CD14-positive monocyte (primary cell): ENCODE results near the gene ITGA6. TPM values are rescaled to one million over a fixed set of nuclear protein-coding genes. Genes with fewer than 3 reads are reported as not detected.
A peak's percentile ranks its signal among the peaks of the same experiment; 100 is the strongest.

Source experiments
- DNase-seq, 3 donors: peaks; one replicate each; pipeline ENCODE4 v3.0.0-alpha.2; 2011 to 2022
- H2AFZ ChIP-seq: 2 replicates; pipeline ENCODE4 v1.6.0; 2012; ENCODE audit warnings: mild to moderate bottlenecking, low read depth, low read length, inconsistent platforms; ENCODE audit not compliant: insufficient read depth, poor library complexity, severe bottlenecking
- H3K27ac ChIP-seq, 2 donors: 1 replicate in 1 of 2; 2 replicates in 1 of 2; pipeline ENCODE4 v1.5.1; 2012 to 2013; ENCODE audit warnings: low read length in 2 of 2, control low read depth in 1 of 2, inconsistent platforms in 1 of 2, low read depth in 1 of 2, mild to moderate bottlenecking in 1 of 2
- H3K27me3 ChIP-seq, 2 donors: one replicate each; pipeline versions ENCODE4 v1.6.0 to v1.6.1; 2011 to 2013; ENCODE audit warnings: low read length in 2 of 2; ENCODE audit not compliant: control insufficient read depth in 2 of 2, insufficient read depth in 2 of 2
- H3K36me3 ChIP-seq, 2 donors: replicated peaks in 1 of 2; 1 replicate in 1 of 2; 2 replicates in 1 of 2; pipeline versions ENCODE4 v1.5.1 to v1.6.1; 2012 to 2013; ENCODE audit warnings: low read length in 2 of 2, control low read depth in 1 of 2, inconsistent platforms in 1 of 2, mild to moderate bottlenecking in 1 of 2; ENCODE audit not compliant: insufficient read depth in 2 of 2, control insufficient read depth in 1 of 2
- H3K4me1 ChIP-seq, 2 donors: 1 replicate in 1 of 2; 2 replicates in 1 of 2; pipeline versions ENCODE4 v1.5.1 to v1.6.1; 2012 to 2013; ENCODE audit warnings: low read length in 2 of 2, control low read depth in 1 of 2, inconsistent platforms in 1 of 2, mild to moderate bottlenecking in 1 of 2, moderate library complexity in 1 of 2; ENCODE audit not compliant: insufficient read depth in 2 of 2, control insufficient read depth in 1 of 2
- H3K4me2 ChIP-seq: replicated peaks from 2 replicates; pipeline ENCODE3; 2012; ENCODE audit warnings: low read length, moderate library complexity, mild to moderate bottlenecking; ENCODE audit not compliant: poor library complexity, severe bottlenecking; ENCODE audit errors: extremely low read depth
- H3K4me3 ChIP-seq, 3 experiments: fragments of 200-600 bp in 1 of 3; sonication (generic) in 1 of 3; replicated peaks in 1 of 3; 1 replicate in 2 of 3; 2 replicates in 1 of 3; pipeline ENCODE4 v1.5.1; 2011 to 2013; ENCODE audit warnings: low read length in 3 of 3, mild to moderate bottlenecking in 3 of 3, control low read depth in 2 of 3, low read depth in 2 of 3, inconsistent platforms in 1 of 3, moderate library complexity in 1 of 3
- H3K79me2 ChIP-seq: 2 replicates; pipeline ENCODE4 v1.6.0; 2012; ENCODE audit warnings: mild to moderate bottlenecking, control low read depth, inconsistent platforms, low read length, moderate library complexity; ENCODE audit not compliant: insufficient read depth
- H3K9ac ChIP-seq: 2 replicates; pipeline ENCODE4 v1.6.0; 2017; ENCODE audit warnings: low read length, mild to moderate bottlenecking; ENCODE audit not compliant: insufficient read depth, poor library complexity, severe bottlenecking
- H3K9me3 ChIP-seq, 2 donors: replicated peaks in 1 of 2; 1 replicate in 1 of 2; 2 replicates in 1 of 2; pipeline versions ENCODE4 v1.5.1 to v1.6.1; 2012 to 2013; ENCODE audit warnings: low read length in 2 of 2, control low read depth in 1 of 2; ENCODE audit not compliant: control insufficient read depth in 1 of 2, insufficient read depth in 1 of 2
- H4K20me1 ChIP-seq: 2 replicates; pipeline ENCODE4 v1.6.0; 2012; ENCODE audit warnings: mild to moderate bottlenecking, low read length, control low read depth, moderate library complexity; ENCODE audit not compliant: insufficient read depth
- H3K27ac Mint-ChIP-seq, 7 donors: one replicate each; pipeline ENCODE4 v1.8.0; 2020; ENCODE audit warnings: mild to moderate bottlenecking in 7 of 7, mixed read lengths in 7 of 7, moderate library complexity in 6 of 7, inconsistent platforms in 2 of 7
- H3K27me3 Mint-ChIP-seq, 3 donors: one replicate each; pipeline ENCODE4 v1.8.0; 2021 to 2022; ENCODE audit warnings: low read depth in 3 of 3, mild to moderate bottlenecking in 3 of 3, mixed read lengths in 3 of 3, moderate library complexity in 3 of 3, inconsistent platforms in 1 of 3
- H3K36me3 Mint-ChIP-seq, 2 donors: one replicate each; pipeline ENCODE4 v1.8.0; 2020; ENCODE audit warnings: mixed read lengths in 2 of 2, inconsistent platforms in 1 of 2, mild to moderate bottlenecking in 1 of 2
- H3K4me1 Mint-ChIP-seq: one replicate; pipeline ENCODE4 v1.8.0; 2020; ENCODE audit warnings: mild to moderate bottlenecking, mixed read lengths
- H3K4me3 Mint-ChIP-seq, 2 donors: one replicate each; pipeline ENCODE4 v1.8.0; 2020; ENCODE audit warnings: mild to moderate bottlenecking in 2 of 2, mixed read lengths in 2 of 2, moderate library complexity in 1 of 2
- H3K9me3 Mint-ChIP-seq, 7 donors: one replicate each; pipeline ENCODE4 v1.8.0; 2020 to 2022; ENCODE audit warnings: mixed read lengths in 7 of 7, mild to moderate bottlenecking in 6 of 7, moderate library complexity in 6 of 7, inconsistent platforms in 2 of 7
- WGBS: methylation state at CpG from one replicate; pipeline ENCODE4 v1.1.5; 2013; ENCODE audit warnings: missing lambda C conversion rate; ENCODE audit not compliant: insufficient coverage; 5-methylcytosine and 5-hydroxymethylcytosine counted together
- intact Hi-C, 2 donors: fragments of 100-400 bp; cut with micrococcal nuclease; formaldehyde crosslinking; loops; one replicate each; pipeline versions ENCODE4 v1.15.0 to v1.15.1; 2023
- polyA plus RNA-seq, 3 donors: library from polyadenylated mRNA; depleted of rRNA in 1 of 3; unstranded in 2 of 3; stranded (reverse) in 1 of 3; fragments of 300-500 nt in 2 of 3; fragments of >200 nt in 1 of 3; fragmentation: Illumina TruSeq in 2 of 3; gene quantifications; 1 replicate in 2 of 3; 2 replicates in 1 of 3; pipeline ENCODE4 v1.2.3, GENCODE V29; 2012 to 2021
- TF ChIP-seq, protein P1 (sequence below): fragments of 200-600 bp; IDR thresholded peaks from one replicate; pipeline ENCODE4 v1.8.0; 2022; ENCODE audit warnings: antibody characterized with exemption, mild to moderate bottlenecking

The ITGA6 gene
- polyA plus RNA-seq, 3 donors: 0.01 to 0.36 (median 0.20) TPM

DNA sequence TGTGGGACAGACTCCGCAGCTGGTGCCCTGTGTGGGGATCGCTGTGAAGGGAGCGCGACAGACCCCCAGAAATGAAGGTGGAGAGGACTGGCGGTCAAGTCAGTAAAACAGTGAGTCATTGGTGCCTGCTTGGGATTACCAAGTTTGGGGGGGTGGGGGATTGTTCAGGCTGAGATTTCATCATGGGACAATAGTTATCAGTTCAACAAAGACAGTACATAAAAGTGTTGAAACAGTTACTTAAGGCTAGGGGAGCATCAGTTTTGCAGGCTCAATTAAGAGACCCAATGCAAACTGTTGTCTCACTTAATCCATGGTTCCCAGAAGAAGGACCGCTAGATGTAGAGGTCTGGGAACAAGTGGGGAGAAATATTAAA, 86.1 kb downstream of the ITGA6 start:
- no peak overlapping the region for H3K4me3 Mint-ChIP-seq
- peaks cover 24 to 48% of the 10 kb centered on the region in 2 donors for H3K4me1 ChIP-seq
- peak in 1 of 3 donors; percentile 4 for DNase-seq
- H3K9ac ChIP-seq: no peak overlapping the region
- no peaks in the 10 kb centered on the region for H3K27me3 ChIP-seq
- TF ChIP-seq, protein P1, sequence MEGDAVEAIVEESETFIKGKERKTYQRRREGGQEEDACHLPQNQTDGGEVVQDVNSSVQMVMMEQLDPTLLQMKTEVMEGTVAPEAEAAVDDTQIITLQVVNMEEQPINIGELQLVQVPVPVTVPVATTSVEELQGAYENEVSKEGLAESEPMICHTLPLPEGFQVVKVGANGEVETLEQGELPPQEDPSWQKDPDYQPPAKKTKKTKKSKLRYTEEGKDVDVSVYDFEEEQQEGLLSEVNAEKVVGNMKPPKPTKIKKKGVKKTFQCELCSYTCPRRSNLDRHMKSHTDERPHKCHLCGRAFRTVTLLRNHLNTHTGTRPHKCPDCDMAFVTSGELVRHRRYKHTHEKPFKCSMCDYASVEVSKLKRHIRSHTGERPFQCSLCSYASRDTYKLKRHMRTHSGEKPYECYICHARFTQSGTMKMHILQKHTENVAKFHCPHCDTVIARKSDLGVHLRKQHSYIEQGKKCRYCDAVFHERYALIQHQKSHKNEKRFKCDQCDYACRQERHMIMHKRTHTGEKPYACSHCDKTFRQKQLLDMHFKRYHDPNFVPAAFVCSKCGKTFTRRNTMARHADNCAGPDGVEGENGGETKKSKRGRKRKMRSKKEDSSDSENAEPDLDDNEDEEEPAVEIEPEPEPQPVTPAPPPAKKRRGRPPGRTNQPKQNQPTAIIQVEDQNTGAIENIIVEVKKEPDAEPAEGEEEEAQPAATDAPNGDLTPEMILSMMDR: no peak
- WGBS: 96% methylated on average over 4 of the region's 6 CpGs
- peak overlapping the region; percentile 72 for H3K4me2 ChIP-seq
- peaks cover 0 to 2% (median 0%) of the 10 kb centered on the region in 3 donors for H3K27me3 Mint-ChIP-seq
- H3K79me2 ChIP-seq: no peaks in the 10 kb centered on the region
- no peak overlapping the region for H2AFZ ChIP-seq
- H3K4me3 ChIP-seq: peak overlapping the region in 1 of 3 experiments; percentile 67
- H3K36me3 Mint-ChIP-seq: peaks cover 3 to 6% of the 10 kb centered on the region in 2 donors
- peaks cover 10 to 25% of the 10 kb centered on the region in 2 donors for H3K9me3 ChIP-seq
- H3K27ac Mint-ChIP-seq: peak overlapping the region; percentile 65 to 97 (median 93)
- intact Hi-C loops: no loop called here
- H3K4me1 Mint-ChIP-seq: peaks cover 40% of the 10 kb centered on the region
- no peaks in the 10 kb centered on the region for H3K36me3 ChIP-seq
- peaks cover 18 to 29% (median 21%) of the 10 kb centered on the region in 7 donors for H3K9me3 Mint-ChIP-seq
- H3K27ac ChIP-seq: peak overlapping the region in 1 of 2 donors; percentile 83
- H4K20me1 ChIP-seq: no peaks in the 10 kb centered on the region

- peaks cover 40% of the 10 kb centered on the region for H3K4me1 Mint-ChIP-seq
- peaks cover 0 to 2% (median 0%) of the 10 kb centered on the region in 3 donors for H3K27me3 Mint-ChIP-seq
- Histone ChIP-seq H3K9me3 (peaks cover 10 to 25% of the 10 kb centered on the region in 2 donors), H3K4me3 (peak overlapping the region; percentile 4 to 67 (median 8)), H3K4me2 (peak overlapping the region; percentile 72), H3K79me2 (no peaks in the 10 kb centered on the region), H3K27ac (peak overlapping the region; percentile 63 to 83), H3K36me3 (no peaks in the 10 kb centered on the region), H3K27me3 (no peaks in the 10 kb centered on the region), H2AFZ (peak overlapping the region; percentile 68), H3K4me1 (peaks cover 24 to 48% of the 10 kb centered on the region in 2 donors), H4K20me1 (no peaks in the 10 kb centered on the region), H3K9ac (peak overlapping the region; percentile 58)
- peak overlapping the region; percentile 75 to 94 for H3K4me3 Mint-ChIP-seq
- TF ChIP-seq, protein P1: no peak
- DNase-seq: peak in 2 of 3 donors; percentile 45 to 50
- intact Hi-C loops: no loop called here
- H3K36me3 Mint-ChIP-seq: peaks cover 3 to 6% of the 10 kb centered on the region in 2 donors
- WGBS: 45% methylated on average over 11 of the region's 15 CpGs
- peak overlapping the region; percentile 92 to 97 (median 93) for H3K27ac Mint-ChIP-seq
- H3K9me3 Mint-ChIP-seq: peaks cover 18 to 30% (median 22%) of the 10 kb centered on the region in 7 donors
Measured at GRCh38 chr2:172513935-172514586, 86.7 kb downstream of the ITGA6 start.
